Muscle of leg (tissue), 11 donors: ENCODE results near the gene FBXL7. TPM values are rescaled to one million over a fixed set of nuclear protein-coding genes. Genes with fewer than 3 reads are reported as not detected.

Experiments used
- DNase-seq: peaks from one replicate; pipeline ENCODE4 v3.0.0; 2013
- H3K27ac ChIP-seq: one replicate; pipeline ENCODE4 v1.5.1; 2013; ENCODE audit warnings: mild to moderate bottlenecking, low read length, control low read depth
- H3K27me3 ChIP-seq: one replicate; pipeline ENCODE4 v1.6.1; 2013; ENCODE audit warnings: low read length; ENCODE audit not compliant: control insufficient read depth, insufficient read depth
- H3K36me3 ChIP-seq: one replicate; pipeline ENCODE4 v1.6.1; 2013; ENCODE audit warnings: low read length; ENCODE audit not compliant: control insufficient read depth, insufficient read depth
- H3K4me1 ChIP-seq: one replicate; pipeline ENCODE4 v1.6.1; 2013; ENCODE audit warnings: low read length; ENCODE audit not compliant: control insufficient read depth, insufficient read depth
- H3K4me3 ChIP-seq: one replicate; pipeline ENCODE4 v1.5.1; 2013; ENCODE audit warnings: low read length, control low read depth
- H3K9me3 ChIP-seq: replicated peaks from 2 replicates; pipeline ENCODE4 v1.6.1; 2013; ENCODE audit warnings: low read depth, low read length; ENCODE audit not compliant: control insufficient read depth
- WGBS: methylation state at CpG from one replicate; pipeline ENCODE4 v1.1.5; 2013; ENCODE audit warnings: missing lambda C conversion rate; ENCODE audit not compliant: insufficient coverage; 5-methylcytosine and 5-hydroxymethylcytosine counted together
- polyA plus RNA-seq, 8 donors: library from polyadenylated mRNA; unstranded; fragments of 120-200 nt; gene quantifications; one replicate each; pipeline versions ENCODE4 v1.2.1 to v1.2.3, GENCODE V29; 2013; ENCODE audit warnings: inconsistent platforms in 1 of 8, low replicate concordance in 1 of 8; ENCODE audit not compliant: insufficient read length in 8 of 8, insufficient read depth in 1 of 8
- total RNA-seq: library from RNA; stranded (reverse); fragments of 120-200 nt; gene quantifications from one replicate; pipeline ENCODE4 v1.2.4, GENCODE V29; 2013

Gene FBXL7
- total and polyA plus RNA-seq, 9 donors = 9.0 to 26.1 (median 21.5) TPM

DNA sequence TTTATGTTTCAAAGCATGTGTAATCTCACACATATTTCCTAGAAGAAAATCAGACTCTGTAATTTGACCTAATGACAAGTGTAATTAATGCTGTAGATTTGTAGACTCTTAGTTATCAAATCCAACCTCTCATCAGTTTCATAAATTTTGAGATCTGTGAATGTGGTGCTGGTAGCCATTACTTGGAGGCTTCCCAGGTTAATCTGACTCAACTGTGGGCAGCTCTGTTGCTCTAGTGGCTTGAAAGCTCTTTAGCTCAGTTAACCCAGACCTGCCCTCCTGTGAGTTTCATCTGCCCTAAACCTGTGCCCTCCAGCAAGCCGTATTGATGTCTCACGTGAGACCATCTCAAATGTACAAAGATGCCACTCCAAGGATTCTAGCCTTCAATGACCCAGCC, 323.4 kb downstream of the FBXL7 start:
- Histone ChIP-seq H3K27me3 (no peaks in the 10 kb centered on the region), H3K4me3 (no peak overlapping the region), H3K36me3 (no peaks in the 10 kb centered on the region), H3K9me3 (no peaks in the 10 kb centered on the region), H3K4me1 (no peaks in the 10 kb centered on the region), H3K27ac (no peak overlapping the region)
- no peak for DNase-seq
- 100% methylated on average over 1 of the region's 2 CpGs for WGBS

DNA sequence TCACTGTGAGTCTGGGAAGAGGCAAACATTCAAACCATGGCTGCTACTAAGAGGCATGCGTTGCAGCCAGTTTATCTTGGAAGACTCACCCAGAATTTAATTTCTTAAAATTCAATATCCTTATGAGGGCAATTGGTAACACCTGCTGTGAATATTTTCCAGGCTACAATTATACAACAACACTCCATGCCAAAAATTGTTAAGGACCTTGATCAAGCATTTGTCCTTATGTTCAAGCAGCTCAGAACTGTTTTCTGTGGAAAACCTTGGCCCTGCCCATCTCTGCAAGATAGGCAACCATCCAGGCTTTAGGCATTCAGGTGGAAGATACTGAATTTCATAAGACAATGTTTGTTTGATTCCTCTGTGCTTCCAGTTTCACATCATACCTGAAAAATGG, 327.8 kb downstream of the FBXL7 start:
- DNase-seq = no peak
- no peak overlapping the region for H3K27ac ChIP-seq
- H3K9me3 ChIP-seq = no peaks in the 10 kb centered on the region
- no peaks in the 10 kb centered on the region for H3K4me1 ChIP-seq
- H3K4me3 ChIP-seq = no peak overlapping the region
- no peaks in the 10 kb centered on the region for H3K36me3 ChIP-seq
- no CpG with 5 or more reads among the region's 1 CpG for WGBS
- no peaks in the 10 kb centered on the region for H3K27me3 ChIP-seq

DNA sequence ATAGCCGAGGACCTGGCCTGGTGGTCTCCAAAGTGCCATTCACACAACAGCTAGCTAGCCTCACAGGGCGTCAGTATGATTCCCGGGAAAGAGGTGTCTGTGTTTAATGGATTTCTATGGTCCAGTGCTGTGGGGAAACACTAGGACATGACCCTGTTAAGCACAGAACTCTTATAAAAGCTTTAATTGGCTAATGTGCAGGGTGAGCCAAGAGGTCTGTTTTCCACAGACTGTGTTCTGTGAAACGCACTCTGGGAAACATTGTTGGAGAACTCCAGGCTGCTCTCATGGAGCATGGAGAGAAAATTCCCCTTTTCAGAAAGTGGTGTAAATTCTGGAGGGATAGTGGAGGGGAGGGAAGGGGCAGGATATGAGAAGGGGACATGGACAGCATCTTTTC, 331.4 kb downstream of the FBXL7 start:
- Histone ChIP-seq H3K9me3 (no peaks in the 10 kb centered on the region), H3K36me3 (no peaks in the 10 kb centered on the region), H3K27me3 (no peaks in the 10 kb centered on the region), H3K4me3 (no peak overlapping the region), H3K4me1 (no peaks in the 10 kb centered on the region), H3K27ac (no peak overlapping the region)
- DNase-seq = no peak
- 43% methylated on average over 1 of the region's 4 CpGs for WGBS

DNA sequence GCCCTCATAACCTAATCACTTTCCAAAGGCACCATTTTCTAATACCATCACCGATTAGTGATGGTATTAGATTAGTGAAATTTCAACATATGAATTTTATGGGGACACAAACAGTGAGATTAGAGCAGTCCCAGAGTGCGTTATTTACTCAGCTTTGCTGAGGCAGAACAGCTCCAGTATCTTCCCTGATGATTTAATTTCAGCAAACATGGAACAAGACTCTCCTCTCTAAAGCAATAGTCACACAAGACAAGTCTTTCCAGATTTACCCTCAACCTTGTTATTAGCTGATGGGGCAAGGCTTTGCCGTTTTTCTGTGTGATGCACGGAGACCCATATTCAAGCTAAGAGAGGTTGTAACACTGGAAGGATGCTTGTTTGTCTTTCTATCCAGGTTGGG, 333.4 kb downstream of the FBXL7 start:
- Histone ChIP-seq H3K4me3 (no peak overlapping the region), H3K9me3 (no peaks in the 10 kb centered on the region), H3K36me3 (no peaks in the 10 kb centered on the region), H3K27me3 (no peaks in the 10 kb centered on the region), H3K27ac (no peak overlapping the region), H3K4me1 (no peaks in the 10 kb centered on the region)
- 100% methylated on average over 1 of the region's 4 CpGs for WGBS
- DNase-seq = no peak

DNA sequence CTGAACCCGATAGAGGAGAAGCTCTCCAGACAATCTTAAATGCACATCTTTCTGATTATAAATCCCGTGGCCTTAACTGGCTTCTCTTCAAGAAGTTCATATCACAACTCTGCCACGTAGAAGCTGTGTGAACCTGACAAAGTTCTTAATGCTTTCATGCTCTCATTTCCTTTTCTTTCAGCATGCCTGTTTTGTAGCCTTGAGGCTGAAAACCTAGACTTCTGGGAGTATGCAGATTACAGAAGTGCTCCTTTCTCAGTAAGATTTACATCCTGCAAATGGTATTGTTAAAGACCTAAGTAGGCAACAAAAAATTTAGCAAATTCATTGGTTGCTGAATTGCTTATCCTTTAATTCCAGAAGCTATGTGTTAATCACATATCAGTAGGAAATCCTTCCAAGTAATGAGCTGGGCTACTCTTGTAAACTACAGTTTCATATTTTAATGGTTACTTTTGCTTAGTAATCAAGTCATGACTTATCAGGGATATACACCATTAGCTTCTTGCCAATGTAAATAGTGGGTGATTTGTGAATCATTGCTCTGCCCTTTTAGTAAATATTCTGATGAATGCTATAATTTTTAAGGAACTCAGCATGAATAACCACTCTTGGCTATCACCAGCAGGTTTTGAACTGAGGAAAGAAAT, 334.7 kb downstream of the FBXL7 start:
- H3K36me3 ChIP-seq = no peaks in the 10 kb centered on the region
- no peaks in the 10 kb centered on the region for H3K9me3 ChIP-seq
- no peak overlapping the region for H3K27ac ChIP-seq
- no peak for DNase-seq
- no peak overlapping the region for H3K4me3 ChIP-seq
- H3K4me1 ChIP-seq = no peaks in the 10 kb centered on the region
- WGBS = 20% methylated on average over 1 of the region's 3 CpGs
- no peaks in the 10 kb centered on the region for H3K27me3 ChIP-seq

DNA sequence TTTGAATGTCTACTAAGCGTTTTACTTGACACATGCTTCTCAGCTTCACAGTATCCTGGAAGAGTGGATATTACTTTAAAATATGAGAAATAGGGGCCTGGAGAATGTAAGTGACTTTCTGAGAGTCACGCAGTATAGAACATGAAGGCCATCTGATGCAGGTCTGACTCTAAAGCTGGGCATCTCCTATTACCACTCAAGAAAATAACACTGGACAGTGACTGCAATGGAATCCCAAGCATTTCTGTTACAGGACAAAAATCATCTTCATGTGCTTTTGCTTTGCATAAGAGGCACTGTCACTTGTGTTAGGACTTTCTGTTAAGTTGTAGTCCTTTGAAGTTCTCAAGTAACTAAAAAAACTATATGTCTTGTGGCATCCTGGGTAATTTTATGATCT, 335.5 kb downstream of the FBXL7 start:
- H3K9me3 ChIP-seq = no peaks in the 10 kb centered on the region
- H3K27ac ChIP-seq = no peak overlapping the region
- H3K27me3 ChIP-seq = no peaks in the 10 kb centered on the region
- H3K4me1 ChIP-seq = no peaks in the 10 kb centered on the region
- WGBS = no CpG with 5 or more reads among the region's 2 CpGs
- no peak overlapping the region for H3K4me3 ChIP-seq
- no peak for DNase-seq
- H3K36me3 ChIP-seq = no peaks in the 10 kb centered on the region

DNA sequence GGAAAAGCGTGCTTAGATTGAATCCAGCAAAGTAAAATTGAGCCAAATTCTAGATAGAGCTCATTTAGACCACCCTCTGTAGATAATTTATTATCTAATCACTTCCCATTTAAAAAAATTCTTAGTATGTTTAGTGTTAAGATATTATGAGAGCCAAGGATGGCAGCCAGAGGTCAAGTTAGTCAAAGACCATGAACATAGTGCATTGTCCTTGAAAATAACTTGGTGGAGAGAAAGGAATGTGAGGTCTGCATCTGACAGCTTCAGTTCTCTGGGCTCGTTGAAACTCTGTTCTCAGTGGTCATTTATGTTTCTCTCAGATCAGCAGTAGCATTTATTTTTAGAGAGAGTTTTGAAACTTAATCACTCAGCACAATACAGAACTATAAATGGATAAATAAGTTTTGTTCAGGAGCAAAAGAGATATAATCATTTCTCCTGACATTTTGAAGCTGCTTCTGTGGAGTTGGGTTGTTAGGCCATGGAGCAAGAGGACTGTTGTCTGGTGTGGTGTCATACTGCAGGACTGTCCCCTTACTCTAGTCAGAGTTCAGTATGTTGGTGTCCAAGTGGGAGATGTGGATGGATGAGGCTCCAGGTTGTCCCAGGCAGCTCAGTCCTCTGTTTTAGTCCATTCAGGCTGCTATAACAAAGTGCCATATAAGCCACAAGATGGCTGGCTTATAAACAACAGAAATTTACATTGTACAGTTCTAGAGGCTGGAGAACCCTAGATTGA, 337.7 kb downstream of the FBXL7 start:
- no CpG with 5 or more reads among the region's 2 CpGs for WGBS
- Histone ChIP-seq H3K27me3 (no peaks in the 10 kb centered on the region), H3K4me1 (no peaks in the 10 kb centered on the region), H3K36me3 (no peaks in the 10 kb centered on the region), H3K27ac (no peak overlapping the region), H3K4me3 (no peak overlapping the region), H3K9me3 (peaks cover 6% of the 10 kb centered on the region)
- no peak for DNase-seq

DNA sequence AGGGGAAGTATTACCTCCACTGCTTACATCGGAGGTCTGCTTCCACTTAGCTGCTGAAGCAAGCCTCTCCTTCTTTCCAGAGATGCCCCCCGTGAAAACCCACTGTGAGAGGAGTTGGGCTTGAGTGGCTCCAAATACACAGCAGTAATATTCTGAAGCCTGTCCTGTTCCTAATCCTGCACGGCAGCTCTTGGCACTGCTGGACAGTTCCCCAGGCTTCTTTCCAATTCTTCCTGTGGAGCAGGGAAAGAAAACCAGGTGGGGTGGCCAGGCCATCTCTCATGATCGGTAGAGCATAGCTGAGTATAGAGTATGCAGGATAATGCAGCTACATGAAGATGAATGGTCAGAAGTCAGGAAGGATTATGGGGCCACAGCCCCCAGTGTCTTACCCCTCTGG, 344.3 kb downstream of the FBXL7 start:
- DNase-seq = peak; percentile 50
- WGBS = 44% methylated on average over 2 of the region's 4 CpGs
- Histone ChIP-seq H3K4me3 (no peak overlapping the region), H3K9me3 (peaks cover 6% of the 10 kb centered on the region), H3K27ac (no peak overlapping the region), H3K27me3 (no peaks in the 10 kb centered on the region), H3K4me1 (no peaks in the 10 kb centered on the region), H3K36me3 (no peaks in the 10 kb centered on the region)

DNA sequence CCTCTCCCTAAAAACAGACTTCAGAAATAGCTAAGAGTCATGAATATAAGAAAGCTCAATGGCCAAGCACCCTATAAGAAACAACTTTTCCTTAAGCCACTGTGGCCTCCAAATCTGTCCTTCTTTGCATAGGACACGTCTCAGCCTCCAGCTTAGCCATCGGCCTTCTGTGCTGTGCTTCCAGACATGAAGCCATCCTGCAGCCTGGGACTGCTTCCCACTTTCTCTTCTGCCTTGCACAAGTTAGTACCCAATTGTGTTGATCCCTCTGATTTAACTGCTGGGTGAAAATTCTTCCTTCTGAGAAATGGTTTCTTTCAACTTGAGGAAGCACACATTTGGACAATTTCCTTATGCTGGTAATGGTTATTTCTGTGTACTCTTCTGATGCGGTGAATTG, 344.9 kb downstream of the FBXL7 start:
- no peak for DNase-seq
- no peak overlapping the region for H3K27ac ChIP-seq
- no peak overlapping the region for H3K4me3 ChIP-seq
- WGBS = 100% methylated on average over 2 of the region's 3 CpGs
- no peaks in the 10 kb centered on the region for H3K27me3 ChIP-seq
- H3K4me1 ChIP-seq = no peaks in the 10 kb centered on the region
- no peaks in the 10 kb centered on the region for H3K36me3 ChIP-seq
- H3K9me3 ChIP-seq = peaks cover 6% of the 10 kb centered on the region

DNA sequence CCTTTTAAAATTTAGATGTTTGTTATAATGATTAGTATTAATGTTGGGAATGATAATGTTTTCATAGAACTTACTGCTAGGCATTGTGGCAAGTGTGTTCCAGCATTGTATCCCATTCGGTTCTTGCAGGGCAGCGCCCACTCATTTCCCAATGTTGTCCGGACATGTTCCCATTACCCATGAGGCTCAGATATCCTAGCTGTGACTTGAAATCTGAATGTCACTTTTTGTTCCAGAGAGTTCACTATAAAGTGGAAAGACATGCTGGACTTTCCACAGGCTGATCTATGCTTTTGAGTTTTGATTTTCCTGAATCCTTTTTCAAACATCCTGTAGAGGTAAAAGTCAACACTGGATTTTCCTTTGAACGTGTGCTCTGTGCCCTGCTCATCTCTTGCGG, 350.6 kb downstream of the FBXL7 start:
- H3K27me3 ChIP-seq = no peaks in the 10 kb centered on the region
- no peaks in the 10 kb centered on the region for H3K36me3 ChIP-seq
- no peak overlapping the region for H3K27ac ChIP-seq
- WGBS = 60% methylated on average over 2 of the region's 5 CpGs
- no peaks in the 10 kb centered on the region for H3K9me3 ChIP-seq
- no peaks in the 10 kb centered on the region for H3K4me1 ChIP-seq
- no peak overlapping the region for H3K4me3 ChIP-seq
- no peak for DNase-seq
